GM10847 (cell line): ENCODE measurements around the gene CPSF7.

ENCODE experiments used
- POLR2A ChIP-seq: IDR thresholded peaks from 2 replicates; pipeline ENCODE4 v1.6.1; 2011; ENCODE audit not compliant: insufficient read length; ENCODE audit errors: extremely low read depth

CPSF7 gene, protein sequence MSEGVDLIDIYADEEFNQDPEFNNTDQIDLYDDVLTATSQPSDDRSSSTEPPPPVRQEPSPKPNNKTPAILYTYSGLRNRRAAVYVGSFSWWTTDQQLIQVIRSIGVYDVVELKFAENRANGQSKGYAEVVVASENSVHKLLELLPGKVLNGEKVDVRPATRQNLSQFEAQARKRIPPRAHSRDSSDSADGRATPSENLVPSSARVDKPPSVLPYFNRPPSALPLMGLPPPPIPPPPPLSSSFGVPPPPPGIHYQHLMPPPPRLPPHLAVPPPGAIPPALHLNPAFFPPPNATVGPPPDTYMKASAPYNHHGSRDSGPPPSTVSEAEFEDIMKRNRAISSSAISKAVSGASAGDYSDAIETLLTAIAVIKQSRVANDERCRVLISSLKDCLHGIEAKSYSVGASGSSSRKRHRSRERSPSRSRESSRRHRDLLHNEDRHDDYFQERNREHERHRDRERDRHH

DNA sequence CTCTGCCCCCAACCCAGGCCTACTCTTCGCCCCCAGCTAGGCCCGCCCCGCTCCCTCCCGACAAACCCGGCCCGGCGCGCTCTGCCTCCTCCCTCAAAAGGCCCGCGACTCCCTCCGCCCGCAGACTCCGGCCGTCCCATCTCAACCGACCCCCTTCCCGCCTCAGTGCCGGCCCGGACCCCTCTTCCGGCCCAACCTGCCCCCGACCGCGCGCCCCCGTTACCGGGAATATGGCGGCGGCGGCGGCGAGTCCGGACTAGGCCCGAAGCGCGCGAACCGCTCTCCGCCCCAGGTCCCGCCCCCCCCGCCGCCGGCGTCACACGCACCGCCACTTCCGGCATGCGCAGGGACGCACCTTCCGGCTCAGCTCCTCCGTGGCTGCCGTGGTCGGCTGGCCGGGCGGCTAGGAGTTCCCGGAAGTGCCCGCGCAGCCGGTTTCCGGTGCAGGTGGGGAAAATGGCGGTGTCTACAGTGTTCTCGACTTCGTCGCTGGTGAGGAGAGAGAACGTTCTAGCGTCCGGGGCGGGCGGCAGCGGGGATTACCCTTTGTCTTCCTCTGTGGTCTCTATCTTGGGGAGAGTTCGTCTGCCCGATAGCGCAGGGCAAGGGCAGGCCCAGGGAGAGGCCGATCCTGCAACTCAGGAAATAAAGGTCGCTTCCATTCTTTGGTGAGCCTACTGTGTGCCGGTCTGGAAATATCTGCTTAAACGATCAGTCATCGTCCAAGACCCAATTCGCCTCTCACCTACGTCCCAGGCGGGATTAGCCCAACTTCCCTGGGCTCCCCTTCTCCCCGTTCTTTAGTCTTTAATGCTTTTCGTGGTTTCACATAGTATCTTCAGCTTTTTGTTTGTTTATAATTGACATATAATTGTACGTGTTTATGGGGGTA lies at the start of gene CPSF7, which contains the start of gene SDHAF2:
Gene CPSF7, minus strand, starts transcription at position 285 of the 892 bp plus-strand sequence. CDS start 740 bp downstream, outside the sequence.
Gene SDHAF2, plus strand, starts transcription at position 434 of the 892 bp plus-strand sequence. Its CDS starts 23 bp downstream, at position 457.
- TF ChIP-seq POLR2A = peak; percentile 77

DNA sequence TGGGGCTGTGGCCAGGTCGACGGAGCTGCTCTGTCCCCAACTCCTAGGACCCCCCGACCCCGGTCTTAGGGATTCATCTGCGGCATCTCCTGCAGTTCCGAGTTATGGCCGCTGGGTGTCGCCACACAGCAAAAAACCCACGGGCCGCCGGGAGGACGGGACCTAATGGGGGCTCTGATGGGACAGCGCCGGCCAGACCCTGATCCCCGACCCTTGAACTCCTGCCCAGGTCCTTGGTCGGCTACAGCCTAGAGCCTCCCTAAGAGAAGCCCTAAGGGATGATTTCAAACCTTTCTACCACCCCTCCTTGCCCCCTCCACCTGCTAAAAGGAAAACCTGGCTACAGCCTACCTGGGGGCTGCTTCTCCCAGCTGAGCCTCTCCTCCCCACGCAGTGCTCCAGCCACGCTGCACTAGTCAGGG lies 48.0 kb upstream of the CPSF7 start:
- no peak for TF ChIP-seq POLR2A

DNA sequence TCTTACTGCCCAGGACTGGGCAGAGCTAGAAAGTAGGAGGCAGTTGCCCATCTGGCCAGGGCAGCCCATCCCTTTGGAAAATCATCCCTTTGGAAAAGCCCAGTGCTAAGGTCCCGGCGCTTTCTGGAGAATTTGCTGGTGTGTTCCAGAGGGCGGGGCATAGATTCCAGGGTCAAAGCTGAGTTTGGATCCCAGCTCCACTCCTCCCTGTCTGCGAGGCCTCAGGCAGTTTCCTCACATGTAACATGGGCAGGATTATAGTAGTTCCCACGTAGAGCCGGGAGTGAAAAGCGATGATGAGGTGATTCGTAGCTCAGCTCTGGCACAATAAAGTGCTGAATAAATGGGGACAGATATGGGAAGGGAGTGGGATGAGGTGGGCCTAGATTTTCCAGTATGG lies 47.4 kb upstream of the CPSF7 start:
- no peak for TF ChIP-seq POLR2A

DNA sequence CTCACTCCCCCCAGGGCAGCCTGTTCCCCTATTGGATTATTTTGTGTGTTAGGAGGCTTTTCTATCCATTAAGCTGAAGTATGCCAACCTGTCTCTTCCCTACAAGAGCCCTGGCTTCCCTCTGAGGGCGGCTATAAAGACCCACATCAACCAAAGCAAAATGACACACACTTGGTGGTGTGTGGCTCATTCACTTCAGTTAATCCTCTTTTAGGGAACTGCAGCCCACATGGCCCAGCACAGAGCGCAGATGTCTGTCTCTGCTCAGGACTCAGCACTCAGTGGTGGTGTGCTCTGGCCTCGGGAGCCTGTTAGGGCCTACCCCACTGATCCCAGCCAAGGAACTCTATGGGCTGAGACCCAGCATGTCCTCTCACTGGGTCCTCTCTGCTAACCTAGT lies 46.6 kb upstream of the CPSF7 start:
- no peak for TF ChIP-seq POLR2A

DNA sequence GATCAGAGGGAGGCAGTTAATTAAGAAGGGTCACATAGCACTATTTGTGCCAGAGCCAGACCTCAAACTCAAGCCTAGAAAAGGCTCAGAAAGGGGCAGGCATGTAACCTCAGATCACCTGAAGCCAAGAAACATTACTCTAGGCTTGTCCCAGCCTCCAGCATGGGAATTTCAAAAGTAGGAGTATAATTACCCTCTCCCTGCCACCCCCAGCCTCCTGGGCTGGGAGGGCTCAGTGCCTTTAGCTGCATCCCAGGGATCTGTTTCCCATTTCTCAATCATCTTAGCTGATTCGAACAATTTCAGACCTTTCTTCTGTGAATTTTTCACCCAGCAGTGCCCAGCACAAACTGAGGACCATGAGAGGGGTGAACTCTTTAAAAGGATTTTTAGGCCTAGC lies 45.7 kb upstream of the CPSF7 start:
- TF ChIP-seq POLR2A = no peak

DNA sequence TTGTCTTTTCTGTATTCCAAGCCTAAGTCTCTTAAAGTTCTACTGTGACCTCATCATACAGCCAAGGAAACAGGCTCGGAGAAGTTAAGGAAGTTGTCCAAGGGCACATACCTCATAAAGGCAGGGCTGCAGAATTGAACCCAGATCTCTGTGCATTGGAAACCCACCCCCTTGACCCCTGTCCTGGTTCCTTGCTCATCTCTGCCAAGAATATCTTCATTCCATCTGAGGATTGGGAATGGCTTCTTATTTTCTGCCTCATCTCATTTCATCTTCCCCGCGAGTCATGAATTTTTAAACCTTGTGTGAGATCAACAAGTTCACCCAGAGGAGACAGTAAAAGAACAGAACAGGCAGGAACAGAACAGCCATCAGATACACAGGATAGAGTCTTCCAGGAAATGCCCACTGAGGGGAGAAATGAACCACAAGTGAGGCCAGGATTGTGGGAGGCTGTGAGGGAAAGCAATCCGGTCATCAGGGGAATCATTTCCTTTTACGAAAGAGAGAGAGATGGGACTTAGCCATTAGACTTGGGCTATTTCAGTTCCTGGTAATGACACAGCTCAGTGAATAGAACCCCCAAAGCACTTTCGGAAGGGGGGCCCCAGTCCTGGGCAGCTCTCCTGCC lies 44.4 kb upstream of the CPSF7 start:
- TF ChIP-seq POLR2A = no peak

DNA sequence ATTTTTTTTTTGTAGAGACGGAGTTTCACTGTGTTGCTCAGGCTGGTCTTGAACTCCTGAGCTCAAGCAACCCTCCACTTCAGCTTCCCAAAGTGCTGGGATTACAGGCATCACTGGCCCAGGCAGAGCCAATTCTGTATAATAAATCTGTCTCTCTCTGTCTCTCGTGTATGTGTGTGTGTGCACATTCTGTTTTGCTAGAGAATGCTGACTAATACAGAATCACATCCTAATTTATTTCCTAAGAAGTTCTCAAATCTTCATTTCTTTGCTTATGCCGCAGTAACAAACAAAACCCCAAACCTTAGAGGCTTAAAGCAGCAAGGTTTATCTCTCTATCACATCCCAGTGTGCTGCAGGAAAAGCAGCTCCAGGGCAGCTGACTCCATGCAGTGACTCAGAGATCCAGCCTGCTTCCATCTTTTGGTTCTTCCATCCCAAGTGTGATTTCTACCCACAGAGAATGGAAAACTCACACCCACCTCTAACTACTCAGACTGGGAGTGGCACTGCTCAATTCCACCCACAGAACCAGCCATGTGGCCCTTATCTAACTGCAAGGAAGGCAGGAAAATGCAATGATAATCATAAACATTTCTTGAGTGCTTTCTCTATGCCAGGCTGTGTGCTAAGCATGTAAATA lies 43.7 kb upstream of the CPSF7 start:
- no peak for TF ChIP-seq POLR2A

DNA sequence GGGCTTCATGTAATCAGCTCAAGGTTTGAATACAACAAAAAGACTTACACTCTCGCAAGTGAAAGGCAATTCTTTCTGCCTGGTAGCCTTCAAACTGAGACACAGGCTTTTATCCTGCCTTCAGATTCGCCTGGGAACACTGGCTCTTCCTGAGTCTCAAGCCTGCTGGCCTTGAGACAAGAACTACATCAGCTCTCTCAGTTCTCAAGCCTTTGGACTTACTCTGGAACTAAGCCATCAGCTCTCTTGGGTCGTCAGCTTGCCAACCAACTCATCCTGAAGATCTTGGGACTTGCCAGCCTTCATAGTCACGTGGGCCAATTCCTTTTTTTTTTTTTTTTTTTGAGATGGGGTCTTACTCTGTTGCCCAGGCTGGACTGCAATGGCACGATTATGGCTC lies 43.1 kb upstream of the CPSF7 start:
- TF ChIP-seq POLR2A = no peak

DNA sequence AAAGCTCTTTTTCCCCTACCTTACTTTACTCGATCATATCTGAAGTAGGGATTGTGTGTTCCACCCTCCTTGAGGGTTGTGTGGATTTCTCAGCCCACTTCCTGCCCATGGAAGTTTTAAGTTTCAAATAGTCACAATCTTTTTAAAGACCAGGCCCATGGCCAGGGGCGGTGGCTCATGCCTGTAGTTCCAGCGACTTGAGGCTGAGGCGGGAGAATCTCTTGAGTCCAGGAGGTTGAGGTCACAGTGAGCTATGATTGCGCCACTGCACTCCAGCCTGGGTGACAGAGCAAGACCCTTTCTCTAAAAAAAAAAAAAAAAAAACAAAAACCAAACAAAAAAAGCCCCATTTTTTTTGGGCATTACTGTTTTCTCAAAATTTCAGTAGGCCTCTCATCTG lies 42.5 kb upstream of the CPSF7 start:
- TF ChIP-seq POLR2A = no peak

DNA sequence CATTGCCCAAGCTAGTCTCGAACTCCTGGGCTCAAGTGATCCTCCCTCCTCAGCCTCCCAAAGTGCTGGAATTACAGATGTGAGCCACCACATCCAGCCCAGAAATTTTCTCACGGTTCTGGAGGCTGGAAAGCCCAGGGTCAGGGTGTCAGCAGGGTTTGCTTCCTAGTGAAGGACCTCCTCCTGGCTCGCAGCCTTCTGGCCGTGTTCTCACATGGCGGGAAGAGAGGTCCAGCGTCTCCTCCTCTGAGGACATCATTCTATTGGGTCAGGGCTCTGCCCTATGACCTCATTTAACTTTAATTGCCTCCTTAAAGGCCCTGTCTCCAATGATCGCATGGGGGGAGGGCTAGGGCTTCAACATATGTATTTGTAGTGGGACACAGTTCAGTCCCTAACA lies 38.2 kb upstream of the CPSF7 start:
- no peak for TF ChIP-seq POLR2A

DNA sequence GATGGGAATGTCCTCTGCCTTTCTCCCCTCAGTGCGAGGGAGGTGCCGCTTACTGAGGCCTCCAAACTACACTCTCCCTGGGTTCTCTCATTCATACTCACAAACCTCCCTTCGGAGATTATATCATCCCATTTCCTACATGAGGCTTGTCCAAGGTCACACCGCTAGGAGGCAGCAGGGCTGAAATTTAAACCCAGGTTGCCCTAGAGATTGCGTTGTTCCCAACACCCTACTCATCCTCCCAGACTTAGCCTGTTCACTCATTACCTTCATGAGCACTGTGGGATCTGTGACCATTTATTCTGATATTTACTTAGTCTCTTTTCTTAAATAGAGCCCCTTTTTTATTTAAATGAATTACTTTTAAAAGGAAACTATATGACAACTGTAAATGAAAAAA lies 31.2 kb upstream of the CPSF7 start:
- no peak for TF ChIP-seq POLR2A

DNA sequence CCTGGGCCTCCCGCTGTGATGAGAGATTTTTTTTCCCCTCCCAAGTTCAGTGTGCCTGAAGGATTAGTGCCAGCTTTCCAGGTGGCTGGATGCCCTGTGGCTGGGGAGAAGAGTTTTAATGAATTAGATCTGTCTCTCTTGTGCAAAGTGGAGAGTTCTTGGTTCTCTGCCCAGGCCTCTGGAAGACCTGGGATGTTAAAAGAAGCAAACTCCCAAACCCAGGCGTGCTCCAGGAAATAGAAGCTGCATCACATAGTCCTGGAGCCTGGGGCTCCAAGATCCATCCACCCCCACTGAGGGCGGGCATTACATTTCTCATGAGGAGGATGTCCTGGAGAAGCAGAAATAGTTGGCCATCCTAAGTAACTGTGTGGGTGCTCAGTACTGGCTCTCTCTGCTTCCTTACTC lies 30.7 kb upstream of the CPSF7 start:
- TF ChIP-seq POLR2A = no peak

DNA sequence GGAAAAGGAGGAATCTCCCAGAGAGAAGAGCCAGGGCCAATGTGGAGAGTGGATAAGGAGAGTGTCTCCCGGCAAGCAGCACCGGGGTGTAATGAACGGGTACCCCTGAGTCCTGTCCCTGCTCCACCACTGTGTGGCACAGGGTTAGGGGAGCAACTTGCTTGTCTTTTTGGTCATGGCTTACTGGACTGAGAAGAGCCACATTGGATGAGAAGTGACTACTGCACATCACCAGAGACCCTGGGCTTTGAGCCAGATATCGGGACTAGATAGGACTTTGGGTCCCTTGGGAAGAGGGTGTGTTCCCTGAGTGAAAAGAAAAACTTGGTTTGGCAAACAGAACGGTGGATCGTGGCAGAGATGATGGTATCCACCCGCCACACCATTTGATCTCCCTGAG lies 24.7 kb upstream of the CPSF7 start:
- TF ChIP-seq POLR2A = no peak

DNA sequence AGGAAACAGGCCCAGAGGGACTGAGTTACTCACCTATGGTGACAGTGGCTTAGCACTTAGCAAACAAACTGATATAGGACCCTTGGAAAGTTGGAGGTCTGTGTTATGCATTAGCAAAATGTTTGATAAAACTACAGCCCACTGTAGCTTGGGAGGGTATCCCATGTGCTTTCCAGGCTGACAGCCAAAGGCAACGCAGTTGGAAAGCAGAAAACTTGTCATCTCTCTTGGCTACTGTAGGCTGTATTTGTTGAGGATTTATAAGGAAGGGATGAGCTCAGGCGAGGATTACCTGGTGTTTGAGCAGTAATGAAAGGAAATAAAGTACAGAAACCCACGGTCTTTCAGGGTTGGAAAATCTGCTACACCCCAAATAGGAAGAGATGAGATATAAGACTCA lies 23.9 kb upstream of the CPSF7 start:
- TF ChIP-seq POLR2A = no peak

DNA sequence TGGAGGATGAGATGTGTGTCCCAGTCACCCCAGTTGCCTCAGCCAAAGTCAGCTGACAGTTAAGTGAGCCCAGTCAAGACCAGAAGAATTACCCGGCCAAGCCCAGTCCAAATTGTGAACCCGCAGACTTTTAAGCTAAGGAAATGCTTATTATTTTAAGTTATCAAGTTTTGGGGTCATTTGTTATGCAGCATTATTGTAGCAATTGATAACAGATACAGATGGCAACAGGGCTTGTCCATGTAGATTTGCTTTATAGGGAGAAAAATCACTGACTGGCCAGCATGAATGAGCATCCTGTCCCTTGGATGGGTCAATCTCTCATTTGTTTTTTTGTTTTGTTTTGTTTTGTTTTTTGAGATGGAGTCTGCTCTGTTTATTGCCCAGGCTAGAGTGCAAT lies 23.1 kb upstream of the CPSF7 start:
- no peak for TF ChIP-seq POLR2A

DNA sequence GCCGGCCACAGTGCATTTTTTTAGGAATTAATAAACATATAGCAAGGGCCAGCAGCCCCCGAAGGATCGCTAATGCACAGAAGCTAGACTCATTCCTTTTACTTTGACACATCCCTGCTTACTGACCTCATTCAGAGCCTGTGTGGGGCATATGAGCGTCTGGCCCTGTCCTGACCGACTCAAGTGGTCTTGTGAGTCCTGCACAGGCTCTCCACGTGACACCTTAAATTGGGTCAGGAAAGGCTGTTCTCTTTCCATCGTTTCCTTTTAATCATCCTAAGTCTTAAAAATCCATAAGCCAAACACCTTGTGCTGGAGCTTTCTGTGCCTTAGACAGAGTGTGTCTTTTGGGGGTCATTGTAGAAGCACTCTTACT lies 18.8 kb upstream of the CPSF7 start:
- no peak for TF ChIP-seq POLR2A
